Measurements from ENCODE around the gene DNAJB2. TPM values are rescaled to one million over a fixed set of nuclear protein-coding genes. Genes with fewer than 3 reads are reported as not detected.
"Not testable (repeated sequence)": the region's sequence is repeated elsewhere in the genome, so short reads cannot be mapped to it uniquely, and the experiment has no call there.

The DNAJB2 gene
- polyA plus RNA-seq, 4 donors: 68.5 to 91.1 (median 75.5) TPM

DNA sequence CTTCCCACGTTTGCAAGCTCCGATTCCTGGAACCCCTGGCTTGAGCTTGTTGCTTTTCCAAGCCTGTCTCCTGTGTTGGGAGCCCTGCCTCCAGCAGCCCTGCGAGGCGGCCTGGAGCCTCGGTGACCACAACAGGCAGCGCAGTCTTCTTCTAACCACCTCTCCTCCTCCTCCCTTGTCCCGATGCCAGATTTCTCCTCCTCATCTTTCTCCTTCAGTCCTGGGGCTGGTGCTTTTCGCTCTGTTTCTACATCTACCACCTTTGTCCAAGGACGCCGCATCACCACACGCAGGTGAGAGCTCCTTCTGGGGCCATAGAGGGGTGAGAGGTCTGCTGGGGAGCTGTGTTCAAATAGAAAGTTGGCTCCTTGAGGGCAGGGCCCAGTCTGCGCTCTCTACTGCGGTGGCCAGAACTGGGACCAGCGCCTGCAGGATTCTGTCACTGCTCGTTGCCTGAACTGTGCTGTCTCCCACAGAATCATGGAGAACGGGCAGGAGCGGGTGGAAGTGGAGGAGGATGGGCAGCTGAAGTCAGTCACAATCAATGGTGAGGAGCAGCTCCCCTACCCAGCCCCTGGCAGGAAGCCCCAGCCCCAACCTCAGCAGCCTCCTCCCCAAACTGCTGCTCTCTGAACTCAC lies 3.9 kb downstream of the DNAJB2 start:
- no peak for DNase-seq (ENCODE audit: low read depth in 4 of 4, low spot score in 2 of 4)

DNA sequence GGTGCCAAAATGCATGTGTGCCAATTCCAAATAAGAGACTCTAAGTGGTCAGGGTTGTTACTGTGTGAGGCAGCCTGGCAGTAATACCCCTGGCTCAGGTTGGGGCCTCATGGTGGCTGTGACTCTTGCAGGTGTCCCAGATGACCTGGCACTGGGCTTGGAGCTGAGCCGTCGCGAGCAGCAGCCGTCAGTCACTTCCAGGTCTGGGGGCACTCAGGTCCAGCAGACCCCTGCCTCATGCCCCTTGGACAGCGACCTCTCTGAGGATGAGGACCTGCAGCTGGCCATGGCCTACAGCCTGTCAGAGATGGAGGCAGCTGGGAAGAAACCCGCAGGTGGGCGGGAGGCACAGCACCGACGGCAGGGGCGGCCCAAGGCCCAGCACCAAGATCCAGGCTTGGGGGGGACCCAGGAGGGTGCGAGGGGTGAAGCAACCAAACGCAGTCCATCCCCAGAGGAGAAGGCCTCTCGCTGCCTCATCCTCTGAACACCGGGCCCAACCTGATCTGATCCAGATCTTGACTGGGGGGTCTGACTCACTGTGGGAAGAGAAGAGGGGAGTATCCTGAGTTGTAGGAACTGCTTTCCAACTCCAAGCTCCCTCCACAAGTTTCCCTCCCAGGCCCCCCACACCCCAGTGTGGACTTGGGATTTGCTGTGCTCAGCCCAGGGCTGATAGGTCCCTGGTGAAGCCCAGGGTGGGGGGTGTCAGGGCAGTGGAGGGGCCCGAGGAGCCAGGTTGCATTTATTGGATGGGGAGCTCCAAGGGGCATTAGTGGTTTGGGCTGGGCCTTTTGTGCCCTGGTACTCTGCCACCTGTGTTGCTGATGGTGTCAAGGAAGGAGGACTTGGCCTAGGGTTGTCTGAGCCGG lies 5.6 kb downstream of the DNAJB2 start:
- no peak for DNase-seq (ENCODE audit: low read depth in 4 of 4, low spot score in 2 of 4)

DNA sequence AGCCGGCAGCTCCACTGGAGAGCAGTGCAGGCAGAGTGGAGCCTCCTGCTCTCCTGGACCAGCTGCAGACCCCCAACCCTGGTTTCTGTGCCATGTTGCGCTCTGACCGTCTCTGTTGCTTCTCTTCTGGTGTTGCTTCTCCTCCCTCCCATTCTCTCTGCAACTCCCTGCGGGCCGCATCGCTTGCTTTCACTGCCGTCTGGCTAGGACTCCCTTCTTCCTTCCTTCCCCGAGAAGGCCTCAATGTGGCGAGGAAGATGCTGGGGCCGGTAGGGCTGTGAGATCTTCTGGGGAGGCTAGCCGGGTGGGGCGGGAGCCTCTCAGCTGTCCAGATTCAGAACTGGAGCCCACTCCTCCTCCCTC lies 6.2 kb downstream of the DNAJB2 start:
- DNase-seq (ENCODE audit: low read depth in 4 of 4, low spot score in 2 of 4): no peak

DNA sequence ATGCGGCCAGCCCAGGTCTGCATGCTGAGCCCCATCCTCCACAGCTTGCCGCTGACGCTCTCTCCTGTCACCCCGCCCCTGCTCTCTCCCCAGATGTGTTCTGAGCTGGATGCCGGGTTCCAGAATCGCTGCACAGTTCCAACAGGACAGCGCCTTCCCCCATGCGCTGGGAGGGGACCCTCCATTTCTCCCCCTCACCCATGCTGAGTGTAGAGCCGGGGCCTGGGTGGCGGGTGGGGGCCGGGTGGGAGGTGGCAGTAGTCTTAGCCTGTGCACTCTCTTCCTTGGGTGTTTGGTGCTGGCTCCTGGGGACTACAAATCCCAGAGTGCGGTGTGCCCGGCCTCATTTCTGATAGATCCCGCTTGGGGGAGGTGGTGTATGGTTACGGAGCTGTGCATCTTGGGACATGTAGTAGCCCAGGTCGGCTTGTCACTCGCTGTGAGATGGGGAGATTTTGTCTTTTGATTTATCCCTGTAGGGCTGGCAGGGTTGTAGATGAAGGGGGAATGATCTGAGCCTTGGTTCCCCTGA lies 6.8 kb downstream of the DNAJB2 start:
- no peak for DNase-seq (ENCODE audit: low read depth in 4 of 4, low spot score in 2 of 4)

DNA sequence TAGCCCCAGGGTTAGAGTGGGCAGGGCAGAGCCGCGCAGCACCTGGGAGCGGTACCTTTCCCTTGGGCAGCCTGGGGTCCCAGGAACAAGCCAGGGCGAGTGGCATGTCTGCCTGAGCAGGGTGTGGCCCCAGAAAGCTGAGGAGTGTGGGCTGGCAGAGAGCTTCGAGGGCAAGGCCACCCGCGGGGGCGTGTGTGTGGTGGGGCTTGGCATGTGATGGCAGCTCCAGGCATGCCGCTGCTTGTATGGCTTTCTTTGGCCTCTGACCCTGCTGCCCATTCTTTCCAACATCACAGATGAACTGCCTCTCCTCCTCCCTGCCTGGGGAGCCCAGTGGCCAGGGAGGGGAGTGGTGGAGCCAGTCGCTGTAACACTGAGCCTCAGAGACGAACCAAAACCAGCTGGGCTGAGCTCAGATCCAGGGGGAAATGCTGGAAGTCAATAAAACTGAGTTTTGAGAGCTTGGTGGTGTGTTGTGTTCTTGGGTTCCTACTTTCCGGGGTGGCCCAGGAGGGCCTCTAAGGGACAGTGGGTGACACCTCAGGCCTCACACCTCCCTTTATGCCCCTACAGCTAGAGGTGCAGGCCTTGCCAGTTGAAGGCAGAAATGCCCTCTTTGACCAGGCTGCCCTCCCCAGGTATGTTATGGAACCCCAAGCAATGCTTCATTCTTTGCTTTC lies 7.4 kb downstream of the DNAJB2 start:
- DNase-seq (ENCODE audit: low read depth in 4 of 4, low spot score in 2 of 4): no peak

DNA sequence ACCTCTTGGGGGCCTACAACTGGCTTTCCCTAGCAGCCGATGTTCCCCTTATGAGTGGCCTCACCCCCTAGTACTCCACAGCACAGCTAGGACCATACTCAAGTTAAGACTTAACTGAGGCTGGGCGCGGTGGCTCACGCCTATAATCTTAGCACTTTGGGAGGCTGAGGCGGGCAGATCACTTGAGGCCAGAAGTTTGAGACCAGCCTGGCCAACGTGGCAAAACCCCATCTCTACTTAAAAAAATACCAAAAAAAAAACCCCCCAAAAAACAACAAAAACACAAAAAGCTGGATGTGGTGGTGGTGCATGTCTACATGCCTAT lies 7.9 kb downstream of the DNAJB2 start:
- not testable (repeated sequence) for DNase-seq (ENCODE audit: low read depth in 4 of 4, low spot score in 2 of 4)

DNA sequence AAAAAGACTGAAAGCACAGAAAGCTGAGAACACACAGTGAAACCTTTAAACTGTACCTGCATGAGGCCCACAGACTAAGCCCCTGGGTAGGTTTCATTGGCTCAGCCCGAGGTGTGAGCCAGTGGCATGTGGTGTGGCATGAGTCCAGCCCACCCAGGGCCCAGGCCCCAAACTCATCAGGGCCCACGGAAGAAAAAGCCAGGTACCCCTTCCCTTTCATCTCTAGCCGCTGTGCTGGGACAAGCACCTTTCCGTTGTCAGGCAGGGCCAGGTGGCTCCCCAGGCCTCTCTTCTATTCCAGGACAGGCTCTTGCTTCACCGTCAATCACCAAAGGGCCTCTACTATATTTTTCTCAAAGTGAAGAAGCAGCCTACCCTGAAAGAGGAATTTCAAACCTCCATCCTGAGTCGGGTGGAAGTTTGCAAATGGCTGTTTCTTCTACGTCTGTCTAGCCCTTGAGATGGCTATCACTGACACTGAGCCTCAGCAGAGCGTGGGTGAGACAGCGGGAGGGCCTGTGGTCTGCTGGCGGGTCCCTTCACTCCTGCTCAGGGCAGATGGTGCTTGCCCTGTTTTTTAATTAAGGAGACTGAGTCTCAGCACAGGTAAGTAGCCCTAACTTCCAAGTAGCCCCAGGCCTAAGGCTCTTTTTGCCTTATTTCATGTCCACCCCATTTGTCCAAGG lies 8.6 kb downstream of the DNAJB2 start:
- no peak for DNase-seq (ENCODE audit: low read depth in 4 of 4, low spot score in 2 of 4)

DNA sequence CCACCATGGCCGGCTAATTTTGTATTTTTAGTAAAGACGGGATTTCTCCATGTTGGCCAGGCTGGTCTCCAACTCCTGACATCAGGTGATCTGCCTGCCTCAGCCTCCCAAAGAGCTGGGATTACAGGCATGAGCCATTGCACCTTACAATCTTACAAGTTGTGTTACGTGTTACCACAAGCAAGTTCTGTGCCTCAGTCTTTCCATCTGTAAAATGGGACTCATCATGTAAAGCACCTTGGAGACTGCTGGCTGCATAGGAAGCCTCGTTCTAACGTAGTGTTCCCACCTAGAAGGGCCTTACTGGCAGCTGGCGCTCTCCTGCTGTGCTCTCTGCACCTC lies 10.0 kb downstream of the DNAJB2 start:
- no peak for DNase-seq (ENCODE audit: low read depth in 4 of 4, low spot score in 2 of 4)

DNA sequence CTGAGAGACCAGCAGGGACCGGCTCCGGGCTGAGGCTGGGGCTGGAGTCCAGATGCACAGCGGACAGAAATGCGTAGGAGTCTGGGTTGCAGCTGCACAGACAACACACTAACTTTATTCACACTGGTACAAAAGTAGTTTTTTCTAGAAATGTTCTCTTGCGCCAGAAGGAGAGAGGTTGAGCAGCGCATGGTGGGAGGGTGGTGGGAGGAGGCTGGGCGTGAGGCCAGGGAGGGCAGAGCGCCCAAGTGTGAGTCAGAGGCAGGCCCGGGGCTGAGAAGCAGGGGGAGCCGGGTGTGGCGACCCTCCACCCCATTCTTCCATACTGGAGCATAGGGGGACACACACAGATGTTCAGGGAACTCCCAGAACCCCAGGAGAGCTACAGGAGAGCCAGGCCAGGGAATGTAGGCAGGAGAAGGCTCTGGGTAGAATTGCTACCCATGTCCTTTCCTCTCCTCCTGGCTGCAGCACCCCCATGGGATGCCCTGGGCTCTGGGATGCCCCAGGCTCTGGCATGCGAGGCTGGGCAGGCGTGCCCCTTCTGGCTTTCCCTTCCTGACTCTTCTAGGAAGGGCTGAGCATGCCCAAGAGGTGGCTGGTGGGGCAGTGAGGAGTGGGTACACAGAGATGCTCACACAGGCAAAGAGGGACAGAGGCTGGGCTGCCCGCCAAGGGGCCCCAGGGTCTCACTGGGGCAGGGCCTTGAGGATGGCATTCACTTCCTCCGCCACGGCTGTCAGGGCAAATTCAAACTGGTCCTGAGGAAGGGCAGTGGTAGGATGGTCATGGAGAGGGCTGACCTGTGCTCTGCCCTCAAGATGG lies 10.6 kb downstream of the DNAJB2 start:
- DNase-seq (ENCODE audit: low read depth in 4 of 4, low spot score in 2 of 4): no peak

DNA sequence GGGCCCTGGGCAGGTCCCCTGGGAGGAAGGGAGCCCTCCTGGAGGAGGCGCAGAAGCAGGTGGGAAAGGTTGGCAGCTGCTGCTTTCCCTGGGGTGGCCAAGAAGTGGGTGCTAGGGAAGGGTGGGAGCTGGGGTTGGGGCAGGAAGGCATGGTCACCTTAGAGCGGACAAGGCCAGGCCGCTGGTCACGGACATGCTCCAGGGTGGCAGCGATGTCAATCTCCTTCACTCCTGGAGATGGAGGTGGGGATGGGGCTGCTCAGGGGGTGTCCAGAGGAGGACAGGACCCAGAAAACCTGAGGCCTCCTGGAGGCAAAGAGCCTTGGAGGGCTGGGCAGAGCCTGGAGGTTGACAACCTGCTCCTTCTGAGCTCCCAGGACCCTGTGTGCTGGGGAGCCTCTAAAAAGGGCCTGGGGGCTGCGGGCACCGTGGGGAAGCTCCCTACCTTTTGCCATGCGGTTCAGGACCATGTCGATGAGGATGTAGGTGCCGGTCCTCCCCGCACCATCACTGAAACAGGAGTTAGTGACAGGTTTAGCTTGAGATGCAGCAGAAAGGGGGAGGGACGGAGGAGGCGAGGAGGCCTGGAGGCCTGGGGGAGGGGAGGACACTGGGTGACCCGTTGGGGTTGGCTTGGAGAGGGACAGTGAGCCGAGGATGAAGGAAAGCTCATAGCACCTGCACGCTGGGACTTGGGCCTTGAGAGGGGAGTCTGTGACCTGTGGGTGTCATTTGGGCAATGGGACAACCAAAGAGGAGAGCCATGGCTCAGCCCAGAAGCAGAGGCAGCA lies 11.4 kb downstream of the DNAJB2 start:
- no peak for DNase-seq (ENCODE audit: low read depth in 4 of 4, low spot score in 2 of 4)

DNA sequence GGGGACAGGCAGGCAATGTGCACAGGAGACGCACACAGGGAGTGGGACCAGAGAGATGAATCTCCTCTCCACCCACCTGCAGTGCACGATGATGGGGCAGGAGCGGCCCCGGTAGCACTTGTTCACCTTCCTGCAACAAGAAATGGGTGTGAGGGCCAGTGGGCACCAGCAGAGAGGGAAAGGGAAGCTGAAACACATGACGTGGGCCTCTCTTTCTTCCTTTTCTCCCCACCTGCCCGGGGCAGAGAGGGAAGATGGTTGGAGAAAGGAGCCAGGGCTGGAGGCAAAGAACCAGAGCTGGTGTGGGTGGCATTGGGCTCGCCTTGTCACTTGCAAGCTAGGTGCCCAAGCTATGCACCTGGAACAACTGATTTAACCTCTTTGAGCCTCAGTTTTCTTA lies 12.2 kb downstream of the DNAJB2 start:
- DNase-seq (ENCODE audit: low read depth in 4 of 4, low spot score in 2 of 4): no peak

DNA sequence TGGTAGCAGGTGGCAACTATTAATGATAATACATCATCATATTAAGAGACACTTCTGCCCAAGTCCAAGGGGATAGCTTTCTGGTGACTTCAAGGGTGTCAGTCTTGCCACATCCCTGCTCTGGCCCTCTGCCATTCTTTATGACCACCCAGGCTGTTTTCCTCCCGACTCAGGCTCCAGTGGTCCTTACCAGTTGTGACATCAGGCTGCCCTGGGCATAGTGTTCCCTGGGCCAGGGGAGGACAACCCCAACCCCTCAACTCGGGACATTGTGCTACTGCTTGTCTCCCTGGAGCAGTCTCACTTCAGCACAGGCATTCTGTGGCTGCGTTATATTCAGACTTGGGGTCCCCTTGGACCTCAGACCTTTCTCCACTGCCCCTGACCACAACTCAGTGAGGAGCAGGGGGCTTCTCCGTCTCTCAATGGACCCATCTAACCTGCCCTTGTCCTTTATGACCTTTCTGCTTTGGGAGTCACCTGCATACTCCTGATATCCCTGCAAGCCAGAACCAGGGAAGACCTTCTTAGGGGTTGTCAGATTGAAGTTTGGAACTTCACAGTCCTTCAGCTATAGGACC lies 12.8 kb downstream of the DNAJB2 start:
- no peak for DNase-seq (ENCODE audit: low read depth in 4 of 4, low spot score in 2 of 4)

DNA sequence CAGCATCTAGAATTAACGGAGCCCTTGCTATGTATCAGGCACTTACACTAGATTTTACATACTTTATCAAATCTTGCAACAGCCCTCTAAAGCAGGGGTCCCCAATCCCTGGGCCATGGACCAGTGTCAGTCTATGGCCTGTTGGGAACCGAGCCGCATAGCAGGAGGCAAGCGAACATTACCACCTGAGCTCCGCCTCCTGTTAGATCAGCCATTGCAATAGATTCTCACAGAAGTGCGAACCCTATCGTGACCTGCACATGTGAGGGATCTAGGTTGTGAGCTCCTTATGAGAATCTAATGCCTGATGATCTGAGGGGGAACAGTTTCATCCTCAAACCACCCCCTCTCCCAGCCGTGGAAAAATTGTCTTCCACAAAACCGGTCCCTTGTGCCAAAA lies 13.4 kb downstream of the DNAJB2 start:
- no peak for DNase-seq (ENCODE audit: low read depth in 4 of 4, low spot score in 2 of 4)

DNA sequence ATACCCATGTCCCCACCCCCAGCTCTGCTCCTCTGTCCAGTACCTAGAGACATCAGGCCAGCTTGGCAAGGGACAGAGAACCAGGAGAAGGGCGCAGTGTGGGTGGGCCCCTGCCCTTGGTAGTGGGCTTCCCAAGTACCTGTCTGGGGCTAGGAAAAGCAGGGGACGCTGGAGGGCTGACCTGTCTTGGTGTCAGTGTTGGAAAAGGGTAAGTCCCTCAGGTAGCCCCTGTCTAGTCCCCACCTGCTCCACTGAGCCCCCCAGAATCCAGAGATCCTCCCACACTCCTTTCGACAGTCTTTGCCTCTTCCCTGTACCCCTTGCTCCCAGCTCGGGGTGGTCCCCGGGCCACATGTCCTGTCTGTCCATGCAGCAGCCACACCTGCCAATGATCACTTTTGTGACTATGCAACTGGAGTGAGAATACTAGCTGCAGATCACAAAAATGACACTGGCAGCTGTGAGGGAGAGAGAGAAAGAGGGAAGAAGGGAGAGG lies 14.6 kb downstream of the DNAJB2 start:
- DNase-seq (ENCODE audit: low read depth in 4 of 4, low spot score in 2 of 4): no peak

DNA sequence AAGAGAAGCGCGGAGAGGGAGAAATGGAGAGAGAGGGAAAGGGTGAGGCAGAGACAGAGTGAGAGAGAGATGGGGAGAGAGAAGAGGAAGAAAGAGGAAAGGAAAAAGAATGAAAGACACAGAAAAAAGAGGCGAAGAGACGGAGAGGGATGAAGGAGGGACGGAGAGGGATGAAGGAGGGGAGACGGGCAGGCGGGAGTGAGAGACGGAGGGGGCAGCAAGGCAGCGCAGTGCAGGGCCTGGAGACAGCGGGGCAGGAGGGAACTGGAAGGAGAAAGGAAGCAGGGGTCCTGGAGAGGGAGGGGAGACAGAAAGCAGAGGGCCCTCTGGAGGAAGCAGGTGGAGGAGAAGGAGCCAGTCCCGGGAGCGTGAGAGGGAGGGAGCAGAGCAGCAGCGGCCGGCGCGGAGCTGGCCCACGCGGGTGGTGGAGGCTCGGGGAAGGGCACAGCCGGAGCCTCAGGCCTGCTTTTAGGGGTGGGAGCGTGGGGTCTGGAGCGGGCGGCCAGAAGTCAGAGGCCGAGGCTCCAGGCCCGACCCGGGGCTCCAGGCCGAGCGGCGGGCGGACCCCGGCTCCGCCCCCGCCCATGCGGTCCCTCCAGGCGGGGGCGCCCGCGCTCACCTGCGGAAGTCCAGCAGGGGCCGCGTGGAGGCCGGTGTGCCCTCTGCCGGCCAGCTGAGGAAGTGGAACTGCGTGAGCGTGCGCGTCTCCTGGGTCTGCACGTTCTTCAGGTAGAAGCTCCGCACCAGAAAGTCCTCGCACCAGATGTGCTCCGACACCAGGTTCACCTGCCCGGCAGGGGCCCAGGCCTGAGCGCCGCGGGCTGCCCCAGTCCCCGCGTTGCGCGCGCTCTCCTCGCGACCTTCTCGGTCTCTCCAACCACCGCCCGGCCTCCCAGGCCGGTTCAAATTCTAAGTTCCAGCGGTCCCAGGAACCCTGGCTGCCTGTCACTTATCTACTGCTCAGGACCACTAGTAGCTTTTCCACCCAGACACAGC lies 15.5 kb downstream of the DNAJB2 start:
- DNase-seq (ENCODE audit: low read depth in 4 of 4, low spot score in 2 of 4): peak in 2 of 4 donors; percentile 65 to 77

DNA sequence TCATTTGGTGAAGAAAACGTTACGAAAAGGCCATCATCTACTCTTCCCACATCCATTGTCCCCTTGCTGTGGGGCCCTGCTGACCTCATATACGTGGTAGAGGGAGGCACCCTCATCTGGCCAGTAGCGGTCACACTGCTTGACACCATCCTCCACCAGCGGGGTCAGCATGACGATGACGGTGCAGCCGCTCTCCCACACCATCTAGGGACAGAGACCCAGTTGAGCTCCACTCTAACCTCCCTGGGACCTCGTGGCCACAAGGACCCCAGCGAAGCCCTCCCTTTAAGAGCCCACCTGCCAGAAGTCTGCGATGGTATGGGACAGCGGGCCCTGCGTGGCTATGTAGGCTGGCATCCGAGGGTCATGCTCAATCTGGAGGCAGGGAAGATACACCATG lies 17.0 kb downstream of the DNAJB2 start:
- no peak for DNase-seq (ENCODE audit: low read depth in 4 of 4, low spot score in 2 of 4)

DNA sequence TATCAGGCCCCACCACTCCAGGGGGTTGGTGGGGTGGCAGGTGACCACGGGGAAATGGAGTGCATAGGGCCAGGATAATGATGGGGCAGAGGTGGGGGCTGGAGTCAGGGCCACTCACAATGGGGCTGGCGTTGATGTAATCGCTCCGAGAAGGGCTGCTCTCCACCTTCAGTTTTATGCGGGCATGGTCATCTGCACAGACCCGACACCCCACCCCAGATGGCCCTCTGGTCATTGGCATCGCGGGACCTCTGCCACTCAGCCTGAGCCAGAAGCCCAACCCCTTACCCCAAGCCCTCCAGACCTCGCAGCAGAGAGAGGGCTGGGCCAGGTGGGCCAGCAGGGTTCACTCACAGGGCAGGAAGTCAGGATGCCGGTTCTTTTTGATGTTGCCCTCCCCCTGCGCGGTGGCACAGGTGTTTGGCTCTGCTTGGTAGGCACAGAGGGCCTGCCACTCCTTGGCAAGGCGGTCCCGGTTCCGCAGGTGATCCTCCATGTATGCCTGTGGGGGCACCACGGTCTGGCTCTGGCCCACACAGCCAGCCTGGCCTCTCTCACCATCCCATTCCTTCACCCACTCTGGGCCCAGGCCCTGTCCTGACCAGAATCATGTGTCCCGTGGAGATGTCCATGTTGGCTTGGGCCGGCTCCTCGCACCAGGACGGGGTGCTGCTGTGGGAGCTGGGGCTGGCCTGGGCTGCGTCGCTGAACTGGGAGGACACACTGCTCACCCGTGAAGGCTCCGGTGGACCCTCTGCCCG lies 17.6 kb downstream of the DNAJB2 start:
- no peak for DNase-seq (ENCODE audit: low read depth in 4 of 4, low spot score in 2 of 4)
